Measurements from ENCODE around the gene BRD7. TPM values are rescaled to one million over a fixed set of nuclear protein-coding genes. Genes with fewer than 3 reads are reported as not detected.

Gene BRD7
- total RNA-seq, 4 donors from 2014 or later, result 29.9 to 58.0 (median 38.5) TPM

- Histone ChIP-seq H3K27ac (peak overlapping the region in 1 of 4 donors; percentile 6), H3K9me3 (no peaks in the 10 kb centered on the region), H3K27me3 (no peaks in the 10 kb centered on the region), H3K4me3 (no peak overlapping the region), H3K36me3 (peaks cover 0 to 21% (median 5%) of the 10 kb centered on the region in 4 donors), H3K4me1 (peaks cover 0 to 10% (median 3%) of the 10 kb centered on the region in 4 donors)
- intact Hi-C loops (cut with DNase I; ENCODE audit: low total_unique reads) (no loop called here), in situ Hi-C loops (cut with MboI; ENCODE audit: low pct_ligation_motif_present in 1 of 4, low pct_unique_long_range_greater_than_20kb in 1 of 4, low sequenced_read_pairs in 3 of 4) (no loop called here)
- no peak for TF ChIP-seq EP300 (IDR thresholded peaks at IDR 0.05; ENCODE audit: low read depth)
- peak; percentile 26 to 38 (median 36) for TF ChIP-seq CTCF (IDR thresholded peaks at IDR 0.05)
- TF ChIP-seq POLR2A (IDR thresholded peaks at IDR 0.05), result no peak
- DNase-seq, result no peak
- 64 to 69% methylated on average over 4 to 7 of the region's 7 CpGs for WGBS, 2 donors (ENCODE audit: low coverage in 1 of 2)
Measured at GRCh38 chr16:50326835-50327465, 41.8 kb downstream of the BRD7 start.

- TF ChIP-seq POLR2AphosphoS5 (IDR thresholded peaks at IDR 0.05), result no peak
- TF ChIP-seq EP300 (IDR thresholded peaks at IDR 0.05; ENCODE audit: low read depth), result no peak
- no peak for TF ChIP-seq POLR2A (IDR thresholded peaks at IDR 0.05)
- TF ChIP-seq CTCF (IDR thresholded peaks at IDR 0.05), result no peak
- Histone ChIP-seq H3K4me3 (no peak overlapping the region), H3K27me3 (no peaks in the 10 kb centered on the region), H3K27ac (no peak overlapping the region), H3K9me3 (no peaks in the 10 kb centered on the region), H3K36me3 (peaks cover 0 to 21% (median 5%) of the 10 kb centered on the region in 4 donors), H3K4me1 (peaks cover 0 to 10% (median 3%) of the 10 kb centered on the region in 4 donors)
- in situ Hi-C loops (cut with MboI; ENCODE audit: low pct_ligation_motif_present in 1 of 4, low pct_unique_long_range_greater_than_20kb in 1 of 4, low sequenced_read_pairs in 3 of 4), result no loop called here
- DNase-seq, result no peak
- 82% methylated on average over 5 of the region's 5 CpGs; no CpG with 5 or more reads in 1 of the 2 donors for WGBS, 2 donors (ENCODE audit: low coverage in 1 of 2)
- intact Hi-C loops (cut with DNase I; ENCODE audit: low total_unique reads), result no loop called here
Measured at GRCh38 chr16:50326264-50326663, 42.5 kb downstream of the BRD7 start.

GRCh38 chr16:50324345-50324744 lies 44.4 kb downstream of the BRD7 start:
- TF ChIP-seq CTCF (IDR thresholded peaks at IDR 0.05) (no peak), POLR2A (IDR thresholded peaks at IDR 0.05) (no peak), POLR2AphosphoS5 (IDR thresholded peaks at IDR 0.05) (no peak), EP300 (IDR thresholded peaks at IDR 0.05; ENCODE audit: low read depth) (no peak)
- peaks cover 0 to 38% (median 14%) of the 10 kb centered on the region in 4 donors for H3K36me3 ChIP-seq
- in situ Hi-C loops (cut with MboI; ENCODE audit: low pct_ligation_motif_present in 1 of 4, low pct_unique_long_range_greater_than_20kb in 1 of 4, low sequenced_read_pairs in 3 of 4) (no loop called here), intact Hi-C loops (cut with DNase I; ENCODE audit: low total_unique reads) (no loop called here)
- 76 to 82% methylated on average over 4 to 6 of the region's 6 CpGs for WGBS, 2 donors (ENCODE audit: low coverage in 1 of 2)
- no peak overlapping the region for H3K4me3 ChIP-seq
- no peak for DNase-seq
- H3K4me1 ChIP-seq, result peaks cover 0 to 10% (median 0%) of the 10 kb centered on the region in 4 donors
- no peaks in the 10 kb centered on the region for H3K27me3 ChIP-seq
- H3K9me3 ChIP-seq, result no peaks in the 10 kb centered on the region
- peak overlapping the region; percentile 13 to 41 (median 24) for H3K27ac ChIP-seq

GRCh38 chr16:50323335-50324011 lies 45.3 kb downstream of the BRD7 start:
- Histone ChIP-seq H3K27ac (peak overlapping the region; percentile 8 to 41 (median 22)), H3K27me3 (no peaks in the 10 kb centered on the region), H3K9me3 (no peaks in the 10 kb centered on the region), H3K36me3 (peaks cover 0 to 43% (median 16%) of the 10 kb centered on the region in 4 donors), H3K4me3 (no peak overlapping the region), H3K4me1 (peaks cover 0 to 10% (median 0%) of the 10 kb centered on the region in 4 donors)
- DNase-seq, result no peak
- WGBS, 2 donors (ENCODE audit: low coverage in 1 of 2), result 55 to 59% methylated on average over 8 to 11 of the region's 11 CpGs
- TF ChIP-seq EP300 (IDR thresholded peaks at IDR 0.05; ENCODE audit: low read depth) (no peak), POLR2AphosphoS5 (IDR thresholded peaks at IDR 0.05) (peak; percentile 20 to 58 (median 46)), CTCF (IDR thresholded peaks at IDR 0.05) (peak in 1 of 5 experiments; percentile 12), POLR2A (IDR thresholded peaks at IDR 0.05) (no peak)
- in situ Hi-C loops (cut with MboI; ENCODE audit: low pct_ligation_motif_present in 1 of 4, low pct_unique_long_range_greater_than_20kb in 1 of 4, low sequenced_read_pairs in 3 of 4) (no loop called here), intact Hi-C loops (cut with DNase I; ENCODE audit: low total_unique reads) (no loop called here)

All from transverse colon (tissue), 4 donors.